Breast epithelium (tissue), 4 donors: ENCODE data around the gene SFXN3. TPM values are rescaled to one million over a fixed set of nuclear protein-coding genes. Genes with fewer than 3 reads are reported as not detected.

ENCODE experiments used
- DNase-seq, 2 donors: peaks; one replicate each; pipeline ENCODE4 v3.0.0-alpha.2; 2019; ENCODE audit warnings: low spot score in 2 of 2
- H3K27ac ChIP-seq, 2 donors: fragments of 200-600 bp; sonication (generic) in 1 of 2; one replicate each; pipeline ENCODE4 v1.5.1; 2016 to 2019; ENCODE audit warnings: mild to moderate bottlenecking in 1 of 2
- H3K27me3 ChIP-seq, 2 donors: fragments of 200-600 bp; sonication (generic) in 1 of 2; one replicate each; pipeline versions ENCODE4 v1.5.1 to v1.6.0; 2017 to 2019; ENCODE audit warnings: control low read depth in 1 of 2, mild to moderate bottlenecking in 1 of 2
- H3K36me3 ChIP-seq: fragments of 200-600 bp; one replicate; pipeline ENCODE4 v1.5.1; 2019
- H3K4me1 ChIP-seq, 2 donors: fragments of 200-600 bp; sonication (generic); one replicate each; pipeline ENCODE4 v1.5.1; 2016 to 2019; ENCODE audit warnings: control low read depth in 1 of 2
- H3K4me3 ChIP-seq, 3 donors: fragments of 200-600 bp; sonication (generic); 1 replicate in 2 of 3; 2 replicates in 1 of 3; pipeline ENCODE4 v1.5.1; 2016 to 2019; ENCODE audit warnings: mild to moderate bottlenecking in 3 of 3, moderate library complexity in 2 of 3
- H3K9me3 ChIP-seq, 2 donors: fragments of 200-600 bp; sonication (generic) in 1 of 2; one replicate each; pipeline ENCODE4 v1.5.1; 2016 to 2019; ENCODE audit warnings: control low read depth in 1 of 2
- CTCF ChIP-seq, 3 donors: fragments of 450-650 bp; IDR thresholded peaks; one replicate each; pipeline ENCODE4 v1.5.1; 2016 to 2017; ENCODE audit warnings: antibody characterized with exemption in 3 of 3, mild to moderate bottlenecking in 3 of 3, moderate library complexity in 3 of 3
- POLR2A ChIP-seq: fragments of 450-650 bp; IDR thresholded peaks from one replicate; pipeline ENCODE4 v1.6.1; 2016; ENCODE audit warnings: antibody characterized with exemption, mild to moderate bottlenecking, moderate library complexity
- POLR2AphosphoS5 ChIP-seq, 3 donors: sonication (generic); formaldehyde crosslinking; IDR thresholded peaks; one replicate each; pipeline ENCODE4 v1.6.1; 2017; ENCODE audit warnings: antibody characterized with exemption in 3 of 3
- intact Hi-C: fragments of 100-400 bp; cut with DNase I; formaldehyde crosslinking; loops from one replicate; pipeline ENCODE4 v1.15.1; 2023; ENCODE audit warnings: low total_unique reads
- total RNA-seq, 3 donors: library from RNA; depleted of rRNA; stranded (reverse); fragments of >200 nt; gene quantifications; one replicate each; pipeline ENCODE4 v1.1.0, GENCODE V29; 2016

SFXN3 gene
- total RNA-seq, 3 donors from 2014 or later, result 63.7 to 90.4 (median 75.7) TPM

GRCh38 chr10:101056365-101057151, 25.5 kb downstream of the SFXN3 start:
- Histone ChIP-seq H3K27ac (no peak overlapping the region), H3K36me3 (no peaks in the 10 kb centered on the region), H3K4me1 (no peaks in the 10 kb centered on the region), H3K4me3 (no peak overlapping the region), H3K9me3 (no peaks in the 10 kb centered on the region), H3K27me3 (no peaks in the 10 kb centered on the region)
- TF ChIP-seq POLR2A, result no peak
- TF ChIP-seq POLR2AphosphoS5 (IDR thresholded peaks at IDR 0.05), result no peak
- TF ChIP-seq CTCF (IDR thresholded peaks at IDR 0.05), result no peak
- intact Hi-C loops, result no loop called here
- DNase-seq, result no peak

DNA sequence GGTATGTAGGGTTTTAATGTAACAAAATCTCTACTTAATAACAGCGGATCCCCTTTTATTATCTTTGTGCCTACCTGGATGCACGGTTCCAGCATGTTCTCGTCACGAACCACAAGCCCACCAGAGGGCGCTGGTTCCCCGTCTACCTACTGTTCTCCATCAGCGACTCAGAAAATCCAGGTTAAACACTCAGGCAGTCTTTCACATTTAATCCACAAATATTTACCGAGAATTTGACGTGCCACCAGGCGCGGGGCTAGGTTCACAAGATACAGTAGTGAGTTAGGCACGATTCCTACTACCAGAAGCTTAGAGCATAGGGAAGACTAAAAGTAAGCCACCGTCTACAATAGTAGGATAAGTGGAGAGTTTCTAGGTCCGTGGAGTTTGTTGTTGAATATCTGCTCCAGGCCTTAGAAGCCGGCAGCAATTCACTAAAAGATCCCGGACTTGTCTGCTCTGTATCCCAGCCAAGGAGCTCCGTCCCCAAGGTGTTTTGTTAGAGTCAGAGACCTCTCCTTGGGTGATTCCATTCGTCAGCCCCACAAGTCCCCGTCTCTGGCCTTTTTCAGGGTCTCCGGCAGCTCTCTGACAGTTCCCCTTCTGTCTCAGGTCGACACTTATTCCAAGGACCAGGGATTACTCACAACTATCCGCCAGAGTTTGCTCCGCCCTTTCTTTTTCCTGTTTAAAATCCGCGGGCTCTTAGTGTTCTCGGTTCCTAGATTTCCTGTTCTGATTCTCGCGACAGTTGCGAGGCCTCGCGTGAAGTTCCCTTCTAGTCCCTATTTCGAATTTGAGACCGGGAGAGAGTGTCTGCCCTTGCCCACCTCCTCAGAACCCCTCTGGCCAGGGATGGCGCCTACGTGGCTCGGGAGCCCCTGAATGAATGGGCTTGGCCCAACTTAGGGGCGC, 29.3 kb downstream of the SFXN3 start:
- peak overlapping the region; percentile 98 to 99 for H3K27ac ChIP-seq
- peak; percentile 87 to 91 for DNase-seq

GRCh38 chr10:101060951-101061623, 30.1 kb downstream of the SFXN3 start:
- Histone ChIP-seq H3K27me3 (no peaks in the 10 kb centered on the region), H3K9me3 (no peaks in the 10 kb centered on the region), H3K4me1 (peaks cover 7 to 11% of the 10 kb centered on the region in 2 donors), H3K27ac (peak overlapping the region; percentile 98 to 99), H3K36me3 (no peaks in the 10 kb centered on the region), H3K4me3 (peak overlapping the region; percentile 85 to 93 (median 91))
- TF ChIP-seq POLR2AphosphoS5 (IDR thresholded peaks at IDR 0.05), result peak in 1 of 3 donors; percentile 7
- no peak for TF ChIP-seq POLR2A
- TF ChIP-seq CTCF (IDR thresholded peaks at IDR 0.05), result no peak
- peak; percentile 82 to 88 for DNase-seq
- intact Hi-C loops, result no loop called here

More for the DNA sequence above, 29.3 kb downstream of the SFXN3 start:
- TF ChIP-seq POLR2A (no peak), CTCF (IDR thresholded peaks at IDR 0.05) (peak; percentile 49 to 84 (median 80)), POLR2AphosphoS5 (IDR thresholded peaks at IDR 0.05) (peak; percentile 35 to 85 (median 77))
- Histone ChIP-seq H3K4me3 (peak overlapping the region; percentile 85 to 93 (median 91)), H3K27me3 (no peaks in the 10 kb centered on the region), H3K36me3 (no peaks in the 10 kb centered on the region), H3K9me3 (no peaks in the 10 kb centered on the region), H3K4me1 (peaks cover 3 to 7% of the 10 kb centered on the region in 2 donors)
- intact Hi-C loops, result no loop called here

- Histone ChIP-seq H3K27ac (peak within 1 kb of the TSS; percentile 98 to 99), H3K4me3 (peak within 1 kb of the TSS; percentile 85 to 93 (median 91)), H3K36me3 (no peaks in the 10 kb centered on the region), H3K4me1 (peaks cover 7 to 11% of the 10 kb centered on the region in 2 donors), H3K27me3 (no peaks in the 10 kb centered on the region), H3K9me3 (no peaks in the 10 kb centered on the region)
- intact Hi-C loops, result no loop called here
- TF ChIP-seq CTCF (IDR thresholded peaks at IDR 0.05) (no peak), POLR2AphosphoS5 (IDR thresholded peaks at IDR 0.05) (no peak), POLR2A (no peak)
- DNase-seq, result no peak
These were observed 30.7 kb downstream of the SFXN3 start, which contains the start of gene KAZALD1 for GRCh38 chr10:101061624-101062231. TSS of gene KAZALD1 (plus strand) at chr10:101061989. CDS start at chr10:101062593, 604 bp downstream.
